ENCODE results near the gene HSPA8. TPM values are rescaled to one million over a fixed set of nuclear protein-coding genes. Genes with fewer than 3 reads are reported as not detected.
A peak's percentile ranks its signal among the peaks of the same experiment; 100 is the strongest.

Gene HSPA8
- total and polyA plus RNA-seq, 2 of the 13 experiments (the other 11 are each of a cell fraction or from before 2014, with no cell fraction given): 936 to 2,151 TPM

- TF ChIP-seq RERE (CRISPR knock-in tag; IDR thresholded peaks at IDR 0.05; ENCODE audit: low read depth) (no peak), ZFP82 (CRISPR knock-in tag; IDR thresholded peaks at IDR 0.05; ENCODE audit: borderline replicate concordance) (no peak), TAF1 (CRISPR knock-in tag; IDR thresholded peaks at IDR 0.05) (peak; percentile 63), YEATS2 (CRISPR knock-in tag; IDR thresholded peaks at IDR 0.05; ENCODE audit: borderline replicate concordance) (peak; percentile 83), ONECUT2 (CRISPR knock-in tag; IDR thresholded peaks at IDR 0.05) (peak; percentile 26; the same call in 1 of the 2 replicates), ZNF557 (CRISPR knock-in tag; IDR thresholded peaks at IDR 0.05) (no peak), WIZ (CRISPR knock-in tag; IDR thresholded peaks at IDR 0.05) (no peak), MEIS1 (CRISPR knock-in tag; IDR thresholded peaks at IDR 0.05; ENCODE audit: borderline replicate concordance) (0 out of 2 replicates have a peak, but pooled peaks have one; percentile 32), NONO (IDR thresholded peaks at IDR 0.05) (no peak), NONO (CRISPR knock-in tag; conservative IDR thresholded peaks at IDR 0.05) (peak; percentile 48; the same call in 1 of the 2 replicates), TCF12 (IDR thresholded peaks at IDR 0.05) (no peak), TCF12 (CRISPR knock-in tag; IDR thresholded peaks at IDR 0.05) (0 out of 2 replicates have a peak, but pooled peaks have one; percentile 1), ZFP36L2 (CRISPR knock-in tag; IDR thresholded peaks at IDR 0.05) (no peak)
- TF ChIP-seq, protein P1, sequence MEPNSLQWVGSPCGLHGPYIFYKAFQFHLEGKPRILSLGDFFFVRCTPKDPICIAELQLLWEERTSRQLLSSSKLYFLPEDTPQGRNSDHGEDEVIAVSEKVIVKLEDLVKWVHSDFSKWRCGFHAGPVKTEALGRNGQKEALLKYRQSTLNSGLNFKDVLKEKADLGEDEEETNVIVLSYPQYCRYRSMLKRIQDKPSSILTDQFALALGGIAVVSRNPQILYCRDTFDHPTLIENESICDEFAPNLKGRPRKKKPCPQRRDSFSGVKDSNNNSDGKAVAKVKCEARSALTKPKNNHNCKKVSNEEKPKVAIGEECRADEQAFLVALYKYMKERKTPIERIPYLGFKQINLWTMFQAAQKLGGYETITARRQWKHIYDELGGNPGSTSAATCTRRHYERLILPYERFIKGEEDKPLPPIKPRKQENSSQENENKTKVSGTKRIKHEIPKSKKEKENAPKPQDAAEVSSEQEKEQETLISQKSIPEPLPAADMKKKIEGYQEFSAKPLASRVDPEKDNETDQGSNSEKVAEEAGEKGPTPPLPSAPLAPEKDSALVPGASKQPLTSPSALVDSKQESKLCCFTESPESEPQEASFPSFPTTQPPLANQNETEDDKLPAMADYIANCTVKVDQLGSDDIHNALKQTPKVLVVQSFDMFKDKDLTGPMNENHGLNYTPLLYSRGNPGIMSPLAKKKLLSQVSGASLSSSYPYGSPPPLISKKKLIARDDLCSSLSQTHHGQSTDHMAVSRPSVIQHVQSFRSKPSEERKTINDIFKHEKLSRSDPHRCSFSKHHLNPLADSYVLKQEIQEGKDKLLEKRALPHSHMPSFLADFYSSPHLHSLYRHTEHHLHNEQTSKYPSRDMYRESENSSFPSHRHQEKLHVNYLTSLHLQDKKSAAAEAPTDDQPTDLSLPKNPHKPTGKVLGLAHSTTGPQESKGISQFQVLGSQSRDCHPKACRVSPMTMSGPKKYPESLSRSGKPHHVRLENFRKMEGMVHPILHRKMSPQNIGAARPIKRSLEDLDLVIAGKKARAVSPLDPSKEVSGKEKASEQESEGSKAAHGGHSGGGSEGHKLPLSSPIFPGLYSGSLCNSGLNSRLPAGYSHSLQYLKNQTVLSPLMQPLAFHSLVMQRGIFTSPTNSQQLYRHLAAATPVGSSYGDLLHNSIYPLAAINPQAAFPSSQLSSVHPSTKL (CRISPR knock-in tag; IDR thresholded peaks at IDR 0.05): peak; percentile 42; the same call in 1 of the 2 replicates
- TF ChIP-seq, protein P2, sequence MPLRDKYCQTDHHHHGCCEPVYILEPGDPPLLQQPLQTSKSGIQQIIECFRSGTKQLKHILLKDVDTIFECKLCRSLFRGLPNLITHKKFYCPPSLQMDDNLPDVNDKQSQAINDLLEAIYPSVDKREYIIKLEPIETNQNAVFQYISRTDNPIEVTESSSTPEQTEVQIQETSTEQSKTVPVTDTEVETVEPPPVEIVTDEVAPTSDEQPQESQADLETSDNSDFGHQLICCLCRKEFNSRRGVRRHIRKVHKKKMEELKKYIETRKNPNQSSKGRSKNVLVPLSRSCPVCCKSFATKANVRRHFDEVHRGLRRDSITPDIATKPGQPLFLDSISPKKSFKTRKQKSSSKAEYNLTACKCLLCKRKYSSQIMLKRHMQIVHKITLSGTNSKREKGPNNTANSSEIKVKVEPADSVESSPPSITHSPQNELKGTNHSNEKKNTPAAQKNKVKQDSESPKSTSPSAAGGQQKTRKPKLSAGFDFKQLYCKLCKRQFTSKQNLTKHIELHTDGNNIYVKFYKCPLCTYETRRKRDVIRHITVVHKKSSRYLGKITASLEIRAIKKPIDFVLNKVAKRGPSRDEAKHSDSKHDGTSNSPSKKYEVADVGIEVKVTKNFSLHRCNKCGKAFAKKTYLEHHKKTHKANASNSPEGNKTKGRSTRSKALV (CRISPR knock-in tag; IDR thresholded peaks at IDR 0.05): no peak
- TF ChIP-seq, protein P3, sequence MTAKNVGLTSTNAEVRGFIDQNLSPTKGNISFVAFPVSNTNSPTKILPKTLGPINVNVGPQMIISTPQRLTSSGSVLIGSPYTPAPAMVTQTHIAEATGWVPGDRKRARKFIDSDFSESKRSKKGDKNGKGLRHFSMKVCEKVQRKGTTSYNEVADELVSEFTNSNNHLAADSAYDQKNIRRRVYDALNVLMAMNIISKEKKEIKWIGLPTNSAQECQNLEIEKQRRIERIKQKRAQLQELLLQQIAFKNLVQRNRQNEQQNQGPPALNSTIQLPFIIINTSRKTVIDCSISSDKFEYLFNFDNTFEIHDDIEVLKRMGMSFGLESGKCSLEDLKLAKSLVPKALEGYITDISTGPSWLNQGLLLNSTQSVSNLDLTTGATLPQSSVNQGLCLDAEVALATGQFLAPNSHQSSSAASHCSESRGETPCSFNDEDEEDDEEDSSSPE (CRISPR knock-in tag; IDR thresholded peaks at IDR 0.05): peak; percentile 95
Measured at GRCh38 chr11:123062158-123062891, 389 bp upstream of the HSPA8 start (continued).
